Heart right ventricle (tissue), 16 donors: ENCODE data around the gene TPD52L1. TPM values are rescaled to one million over a fixed set of nuclear protein-coding genes. Genes with fewer than 3 reads are reported as not detected.

Source experiments
- ATAC-seq, 8 donors: fragments of 200-7000 bp; cut with Tn5 transposase; one replicate each; pipeline ENCODE4 v1.9.1; 2020; ENCODE audit warnings: mild to moderate bottlenecking in 8 of 8, moderate library complexity in 8 of 8, moderate number of reproducible peaks in 1 of 8
- DNase-seq, 2 donors: peaks; one replicate each; pipeline ENCODE4 v3.0.0-alpha.2; 2020
- H3K27ac ChIP-seq, 10 donors: fragments of 200-600 bp; sonication (generic) in 2 of 10; one replicate each; pipeline versions ENCODE4 v1.5.0 to v1.8.0; 2020 to 2022; ENCODE audit warnings: mild to moderate bottlenecking in 3 of 10
- H3K27me3 ChIP-seq, 7 donors: fragments of 200-600 bp; one replicate each; pipeline ENCODE4 v1.8.0; 2021 to 2022; ENCODE audit warnings: mild to moderate bottlenecking in 2 of 7
- H3K36me3 ChIP-seq, 9 donors: fragments of 200-600 bp; sonication (generic) in 1 of 9; one replicate each; pipeline versions ENCODE4 v1.5.0 to v1.8.0; 2020 to 2022; ENCODE audit warnings: mild to moderate bottlenecking in 2 of 9
- H3K4me1 ChIP-seq, 9 donors: fragments of 200-600 bp; sonication (generic) in 1 of 9; one replicate each; pipeline versions ENCODE4 v1.5.0 to v1.8.0; 2020 to 2022; ENCODE audit warnings: mild to moderate bottlenecking in 4 of 9
- H3K4me3 ChIP-seq, 10 donors: fragments of 200-600 bp; sonication (generic) in 2 of 10; one replicate each; pipeline versions ENCODE4 v1.5.0 to v1.8.0; 2020 to 2022; ENCODE audit warnings: mild to moderate bottlenecking in 7 of 10, moderate library complexity in 2 of 10
- H3K9me3 ChIP-seq, 11 donors: fragments of 200-600 bp in 10 of 11; sonication (generic) in 2 of 11; one replicate each; pipeline versions ENCODE4 v1.5.0 to v1.8.0; 2013 to 2022; ENCODE audit warnings: mild to moderate bottlenecking in 2 of 11, control low read depth in 1 of 11, moderate library complexity in 1 of 11
- WGBS, 2 donors: extraction: QIAGEN DNeasy Blood & Tissue Kit; methylation state at CpG; one replicate each; pipeline ENCODE4 v1.1.7; 2013; ENCODE audit warnings: inconsistent platforms in 1 of 2; 5-methylcytosine and 5-hydroxymethylcytosine counted together
- intact Hi-C, 10 donors: fragments of 100-400 bp; cut with DNase I; formaldehyde crosslinking; loops; one replicate each; pipeline versions ENCODE4 v1.11.1 to v1.14.2; 2022
- polyA plus RNA-seq, 2 donors: library from polyadenylated mRNA; stranded (reverse); fragments of 200-250 nt; gene quantifications; one replicate each; pipeline ENCODE4 v1.2.3, GENCODE V29; 2013
- total RNA-seq, 10 donors: library from RNA; stranded (reverse); fragmentation: NEBNext Ultra II Directional in 3 of 10; extraction: Animal tissue kit (Norgen Biotek cat#: 25700) in 3 of 10; gene quantifications; one replicate each; pipeline versions ENCODE4 v1.2.1 to v1.2.4, GENCODE V29; 2021 to 2023
- TF ChIP-seq, protein P1 (sequence below), 9 donors: fragments of 200-600 bp; sonication (generic) in 2 of 9; IDR thresholded peaks; one replicate each; pipeline versions ENCODE4 v1.5.0 to v1.8.0; 2021 to 2022; ENCODE audit warnings: antibody characterized with exemption in 9 of 9, mild to moderate bottlenecking in 5 of 9, moderate library complexity in 1 of 9
- donor health status: Arrhythmogenic right ventricular cardiomyopathy.
- donor health status: ischemic (EF 13 %, LVEDD 7.1; RV severe dilation, severe dysfunction).
- donor health status: healthy with polysubstance abuse.
- donor health status: DM: no; HTN: yes; CAD: no.
- donor health status: DM: no; HTN: no; CAD: no.
- donor health status: ischemic (EF 25% LVEDD 6.9; RV normal size, moderate dysfunction).
- donor health status: ischemic (EF 25% LVEDD 5.7; RV mildly dilated, moderate dysfunction).
- donor health status: healthy.
- donor health status: DM: yes; HTN: yes; CAD: no.
- donor health status: Ischemic cardiomyopathy.
- donor health status: ischemic (EF 35%, LVEDD 5.7; RV mildly dilated, moderate dysfunction).
- donor health status: nonischemic (EF 11% LVEDD 7.7; RV severe dilation, severe dysfunction).
- donor health status: DM: yes; HTN: yes; CAD: no.
- donor health status: PGD.
- donor health status: ischemic (EF 29% LVEDD 5.4; RV normal size, mild dysfunction).
- donor health status: nonischemic (EF 23%, LVEDD 6.1; RV moderate dilation, normal function).

Gene TPD52L1
- total and polyA plus RNA-seq, 12 donors: 21.2 to 97.8 (median 54.1) TPM

DNA sequence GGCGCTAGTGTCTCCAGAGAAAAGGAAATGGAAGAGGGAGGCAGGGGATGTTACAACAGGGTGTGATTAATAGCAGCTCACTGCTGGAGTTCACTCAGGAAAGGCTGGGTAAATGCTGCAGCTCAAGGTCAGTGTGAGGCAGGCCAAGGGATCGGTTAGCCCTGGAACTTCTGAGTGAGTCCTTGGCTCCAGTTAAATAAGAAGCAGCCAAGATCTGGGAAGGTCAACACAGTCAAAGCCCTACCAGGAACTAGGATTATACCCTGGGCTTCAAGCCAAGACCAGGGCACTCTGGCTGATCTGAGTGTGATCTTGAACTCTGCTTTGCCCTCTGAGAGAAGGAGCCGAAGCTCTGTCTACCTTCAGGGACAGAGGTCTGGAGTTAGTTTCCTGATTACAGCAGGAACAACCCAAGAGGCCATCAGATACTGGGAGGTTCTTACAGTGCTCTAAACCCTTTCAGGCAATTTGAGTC is 44.3 kb downstream of the TPD52L1 start:
- Histone ChIP-seq H3K27ac (peak overlapping the region; percentile 48 to 92 (median 80)), H3K4me3 (peak overlapping the region in 1 of 10 donors; percentile 8), H3K4me1 (peaks cover 0 to 71% (median 50%) of the 10 kb centered on the region in 9 donors), H3K9me3 (no peaks in the 10 kb centered on the region), H3K36me3 (no peaks in the 10 kb centered on the region), H3K27me3 (no peaks in the 10 kb centered on the region)
- intact Hi-C loops: loop anchor here in 3 of 10 donors (5.0 to 10.0 kb wide), 3 partner anchors 97 to 104 kb away; partner anchors contain the start of gene HDDC2 (in 1 of the 3)
- TF ChIP-seq, protein P1, sequence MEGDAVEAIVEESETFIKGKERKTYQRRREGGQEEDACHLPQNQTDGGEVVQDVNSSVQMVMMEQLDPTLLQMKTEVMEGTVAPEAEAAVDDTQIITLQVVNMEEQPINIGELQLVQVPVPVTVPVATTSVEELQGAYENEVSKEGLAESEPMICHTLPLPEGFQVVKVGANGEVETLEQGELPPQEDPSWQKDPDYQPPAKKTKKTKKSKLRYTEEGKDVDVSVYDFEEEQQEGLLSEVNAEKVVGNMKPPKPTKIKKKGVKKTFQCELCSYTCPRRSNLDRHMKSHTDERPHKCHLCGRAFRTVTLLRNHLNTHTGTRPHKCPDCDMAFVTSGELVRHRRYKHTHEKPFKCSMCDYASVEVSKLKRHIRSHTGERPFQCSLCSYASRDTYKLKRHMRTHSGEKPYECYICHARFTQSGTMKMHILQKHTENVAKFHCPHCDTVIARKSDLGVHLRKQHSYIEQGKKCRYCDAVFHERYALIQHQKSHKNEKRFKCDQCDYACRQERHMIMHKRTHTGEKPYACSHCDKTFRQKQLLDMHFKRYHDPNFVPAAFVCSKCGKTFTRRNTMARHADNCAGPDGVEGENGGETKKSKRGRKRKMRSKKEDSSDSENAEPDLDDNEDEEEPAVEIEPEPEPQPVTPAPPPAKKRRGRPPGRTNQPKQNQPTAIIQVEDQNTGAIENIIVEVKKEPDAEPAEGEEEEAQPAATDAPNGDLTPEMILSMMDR (IDR thresholded peaks at IDR 0.05): no peak
- 12 to 27% methylated on average over 3 of the region's 3 CpGs for WGBS, 2 donors
- peak; percentile 89 to 98 (median 92) for ATAC-seq
- peak; percentile 37 to 71 for DNase-seq

DNA sequence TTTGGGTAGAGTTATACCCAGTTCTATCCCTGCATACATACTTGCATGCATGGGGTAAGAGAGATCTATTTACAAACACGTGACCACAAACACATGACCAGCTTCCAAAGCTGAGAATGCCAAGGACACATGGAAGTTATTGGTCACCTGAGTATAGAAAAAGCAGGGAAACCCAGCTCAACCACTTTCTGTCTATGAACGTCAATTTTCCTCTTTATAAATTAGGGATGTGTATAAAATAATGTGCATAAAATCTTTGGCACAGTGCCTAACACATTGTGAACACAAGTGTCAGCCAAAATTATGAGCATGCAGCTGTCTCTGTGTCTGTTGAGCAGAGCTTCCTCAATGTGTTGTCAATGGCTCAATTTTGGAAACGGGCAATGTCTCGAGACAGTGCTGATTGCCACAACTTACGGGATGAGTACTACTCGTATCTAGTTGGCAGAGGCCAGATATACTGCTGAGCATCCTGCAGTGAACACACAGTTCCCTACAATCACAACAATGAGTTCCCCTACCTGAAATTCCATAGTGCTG is 44.9 kb downstream of the TPD52L1 start:
- Histone ChIP-seq H3K4me3 (no peak overlapping the region), H3K36me3 (no peaks in the 10 kb centered on the region), H3K27ac (peak overlapping the region; percentile 48 to 92 (median 80)), H3K4me1 (peaks cover 0 to 71% (median 52%) of the 10 kb centered on the region in 9 donors), H3K27me3 (no peaks in the 10 kb centered on the region), H3K9me3 (no peaks in the 10 kb centered on the region)
- ATAC-seq: peak in 7 of 8 donors; percentile 5 to 51 (median 37)
- WGBS, 2 donors: 58 to 63% methylated on average over 6 of the region's 6 CpGs
- intact Hi-C loops: loop anchor here in 3 of 10 donors (5.0 to 10.0 kb wide), 3 partner anchors 96 to 104 kb away; partner anchors contain the start of gene HDDC2 (in 1 of the 3)
- no peak for DNase-seq
- TF ChIP-seq, protein P1 (IDR thresholded peaks at IDR 0.05): no peak

DNA sequence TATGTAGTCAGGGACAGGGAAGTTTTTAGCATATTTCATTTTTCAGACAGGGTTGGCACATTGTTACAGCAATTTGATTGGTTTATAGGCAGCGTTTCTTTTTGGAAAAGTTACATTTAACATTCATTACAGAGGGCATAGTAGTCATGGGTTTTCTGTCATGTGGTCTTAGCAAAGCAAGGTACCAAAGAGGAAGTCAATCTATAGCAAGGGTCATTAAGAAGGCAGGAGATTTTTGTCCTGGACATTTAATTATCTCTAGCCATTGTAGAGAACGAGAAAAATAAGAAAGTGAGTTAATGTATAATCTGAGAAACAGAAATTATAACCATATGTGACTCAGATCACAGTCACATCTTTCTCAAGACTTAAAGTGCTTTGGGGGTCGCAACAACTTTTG is 47.4 kb downstream of the TPD52L1 start:
- Histone ChIP-seq H3K27me3 (no peaks in the 10 kb centered on the region), H3K27ac (peak overlapping the region in 1 of 10 donors; percentile 14), H3K4me3 (no peak overlapping the region), H3K36me3 (no peaks in the 10 kb centered on the region), H3K9me3 (no peaks in the 10 kb centered on the region), H3K4me1 (peaks cover 0 to 72% (median 50%) of the 10 kb centered on the region in 9 donors)
- 75 to 93% methylated on average over 3 of the region's 3 CpGs for WGBS, 2 donors
- no peak for ATAC-seq
- DNase-seq: no peak
- intact Hi-C loops: no loop called here
- TF ChIP-seq, protein P1 (IDR thresholded peaks at IDR 0.05): no peak

DNA sequence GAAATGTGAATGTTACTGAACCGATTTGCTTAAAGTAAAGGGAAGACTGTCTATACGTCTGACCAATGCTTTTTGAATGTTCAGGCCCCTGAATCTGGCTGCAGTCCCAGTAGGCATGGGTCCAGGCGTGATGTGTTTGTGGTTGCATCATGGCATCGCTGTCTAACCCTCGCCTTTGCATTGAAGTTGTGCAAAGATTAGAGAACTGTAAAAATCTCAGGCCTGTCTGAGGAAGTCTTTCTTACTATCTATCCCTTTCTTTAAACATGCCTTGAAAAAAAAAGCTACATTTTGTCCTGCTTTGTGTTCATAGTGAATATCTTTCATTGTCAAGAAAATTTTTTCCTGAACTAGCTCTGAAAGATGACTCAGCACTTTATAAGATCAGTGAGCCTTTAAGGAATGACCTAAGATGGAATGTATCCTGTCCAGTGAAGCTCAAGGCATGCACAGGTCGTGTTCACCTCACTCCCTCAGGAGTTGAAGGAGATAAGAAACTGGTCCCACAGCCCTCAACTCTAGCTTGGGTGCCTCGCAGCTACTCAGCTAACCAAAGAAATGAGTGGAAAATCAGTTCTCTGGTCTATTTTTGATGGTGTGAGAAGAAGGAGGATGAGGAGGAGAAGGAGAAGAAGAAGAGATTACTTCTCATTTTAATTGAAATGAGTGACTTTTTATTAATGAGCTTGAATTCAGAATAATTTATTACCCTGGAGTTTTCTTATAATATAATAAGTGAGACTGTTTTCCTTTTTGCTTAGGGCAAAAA is 48.6 kb downstream of the TPD52L1 start:
- 43 to 46% methylated on average over 7 of the region's 7 CpGs for WGBS, 2 donors
- Histone ChIP-seq H3K27ac (peak overlapping the region in 3 of 10 donors; percentile 44 to 48 (median 45)), H3K4me1 (peaks cover 0 to 60% (median 38%) of the 10 kb centered on the region in 9 donors), H3K27me3 (no peaks in the 10 kb centered on the region), H3K9me3 (peaks cover 0 to under 1% (median 0%) of the 10 kb centered on the region in 11 donors), H3K4me3 (no peak overlapping the region), H3K36me3 (no peaks in the 10 kb centered on the region)
- intact Hi-C loops: no loop called here
- no peak for ATAC-seq
- TF ChIP-seq, protein P1 (IDR thresholded peaks at IDR 0.05): no peak
- DNase-seq: peak in 1 of 2 donors; percentile 43
